ENCODE measurements around the gene CST7.

The CST7 gene

GRCh38 chr20:24955045-24955444 lies 6.0 kb downstream of the CST7 start:
- in situ Hi-C loops (cut with HindIII; ENCODE audit: low sequenced_read_pairs), result no loop called here
- no peak for TF ChIP-seq CTCF (IDR thresholded peaks at IDR 0.05; ENCODE audit: low read depth, low read length, missing control alignments)
- DNase-seq (ENCODE audit: low read depth), result no peak
- no peak overlapping the region for H3K4me3 ChIP-seq (ENCODE audit: low read depth, low read length)

- no peak for DNase-seq (ENCODE audit: low read depth)
- H3K4me3 ChIP-seq (ENCODE audit: low read depth, low read length), result no peak overlapping the region
- no peak for TF ChIP-seq CTCF (IDR thresholded peaks at IDR 0.05; ENCODE audit: low read depth, low read length, missing control alignments)
- in situ Hi-C loops (cut with HindIII; ENCODE audit: low sequenced_read_pairs), result no loop called here
Observed at GRCh38 chr20:24956001-24956841, 7.2 kb downstream of the CST7 start.

GRCh38 chr20:24957326-24958016 lies 8.4 kb downstream of the CST7 start:
- no peak for TF ChIP-seq CTCF (IDR thresholded peaks at IDR 0.05; ENCODE audit: low read depth, low read length, missing control alignments)
- in situ Hi-C loops (cut with HindIII; ENCODE audit: low sequenced_read_pairs), result no loop called here

GRCh38 chr20:24958506-24959385 lies 9.7 kb downstream of the CST7 start:
- H3K4me3 ChIP-seq (ENCODE audit: low read depth, low read length), result no peak overlapping the region
- TF ChIP-seq CTCF (IDR thresholded peaks at IDR 0.05; ENCODE audit: low read depth, low read length, missing control alignments), result no peak
- no peak for DNase-seq (ENCODE audit: low read depth)
- in situ Hi-C loops (cut with HindIII; ENCODE audit: low sequenced_read_pairs), result no loop called here

More at GRCh38 chr20:24957326-24958016, 8.4 kb downstream of the CST7 start:
- no peak for DNase-seq (ENCODE audit: low read depth)
- no peak overlapping the region for H3K4me3 ChIP-seq (ENCODE audit: low read depth, low read length)

GRCh38 chr20:24959591-24960301 lies 10.7 kb downstream of the CST7 start:
- no peak for DNase-seq (ENCODE audit: low read depth)
- no peak overlapping the region for H3K4me3 ChIP-seq (ENCODE audit: low read depth, low read length)
- TF ChIP-seq CTCF (IDR thresholded peaks at IDR 0.05; ENCODE audit: low read depth, low read length, missing control alignments), result no peak
- in situ Hi-C loops (cut with HindIII; ENCODE audit: low sequenced_read_pairs), result no loop called here

Data from astrocyte of the cerebellum (primary cell).